ENCODE data around the gene TKTL1. TPM values are rescaled to one million over a fixed set of nuclear protein-coding genes. Genes with fewer than 3 reads are reported as not detected.

Gene TKTL1
- total RNA-seq, 1 donor from 2014 or later = not detected

DNA sequence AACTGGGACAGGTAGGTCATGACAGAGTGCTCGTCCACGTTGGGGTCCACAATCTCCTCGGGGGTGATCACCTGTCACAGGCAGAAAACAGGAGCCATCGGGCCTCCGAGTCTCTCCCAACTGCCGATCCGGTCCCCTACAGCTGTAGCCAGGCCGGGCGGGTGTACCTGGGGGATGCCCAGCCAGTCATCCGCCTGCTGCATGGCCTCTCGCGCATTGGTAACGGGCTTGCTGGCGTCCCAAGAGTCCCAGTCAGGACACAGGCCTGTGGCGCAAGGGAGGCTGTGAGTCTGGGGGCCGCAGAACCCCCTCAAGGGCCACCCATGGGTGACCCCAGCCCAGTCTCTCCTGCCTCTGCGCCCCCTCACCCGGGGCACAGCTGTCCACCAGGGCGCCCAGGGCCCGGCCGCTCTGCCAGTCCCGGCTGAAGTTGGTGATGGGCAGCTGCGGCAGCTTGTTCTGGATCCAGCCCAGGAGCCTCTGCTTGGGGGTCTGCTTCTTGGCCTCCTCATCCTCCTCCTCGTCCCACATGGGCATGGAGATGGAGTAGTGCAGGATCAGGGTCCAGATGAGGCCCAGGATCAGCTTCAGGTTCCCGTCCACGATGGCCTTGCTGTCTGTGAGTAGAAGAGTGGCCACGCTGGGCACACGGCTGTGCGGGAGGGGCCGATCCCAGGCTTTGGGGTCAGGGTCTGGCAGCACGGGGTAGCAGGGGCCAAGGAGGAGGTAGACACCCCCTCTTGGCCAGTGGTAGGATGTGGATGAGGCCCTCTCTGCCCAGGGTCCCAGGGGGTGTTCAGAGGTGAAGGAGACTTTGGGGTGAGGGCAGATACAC lies 72.1 kb downstream of the TKTL1 start:
- no peak for DNase-seq (ENCODE audit: extremely low spot score, unreplicated experiment)
- Mint-ChIP-seq H3K9me3 (ENCODE audit: unreplicated experiment) (no peaks in the 10 kb centered on the region), H3K4me3 (ENCODE audit: unreplicated experiment) (peak overlapping the region; percentile 74), H3K27ac (ENCODE audit: unreplicated experiment) (peak overlapping the region; percentile 86), H3K4me1 (ENCODE audit: unreplicated experiment) (peaks cover 19% of the 10 kb centered on the region), H3K36me3 (ENCODE audit: unreplicated experiment) (peaks cover 14% of the 10 kb centered on the region), H3K27me3 (ENCODE audit: unreplicated experiment) (no peaks in the 10 kb centered on the region)
- TF ChIP-seq CTCF (IDR thresholded peaks at IDR 0.05) = no peak

DNA sequence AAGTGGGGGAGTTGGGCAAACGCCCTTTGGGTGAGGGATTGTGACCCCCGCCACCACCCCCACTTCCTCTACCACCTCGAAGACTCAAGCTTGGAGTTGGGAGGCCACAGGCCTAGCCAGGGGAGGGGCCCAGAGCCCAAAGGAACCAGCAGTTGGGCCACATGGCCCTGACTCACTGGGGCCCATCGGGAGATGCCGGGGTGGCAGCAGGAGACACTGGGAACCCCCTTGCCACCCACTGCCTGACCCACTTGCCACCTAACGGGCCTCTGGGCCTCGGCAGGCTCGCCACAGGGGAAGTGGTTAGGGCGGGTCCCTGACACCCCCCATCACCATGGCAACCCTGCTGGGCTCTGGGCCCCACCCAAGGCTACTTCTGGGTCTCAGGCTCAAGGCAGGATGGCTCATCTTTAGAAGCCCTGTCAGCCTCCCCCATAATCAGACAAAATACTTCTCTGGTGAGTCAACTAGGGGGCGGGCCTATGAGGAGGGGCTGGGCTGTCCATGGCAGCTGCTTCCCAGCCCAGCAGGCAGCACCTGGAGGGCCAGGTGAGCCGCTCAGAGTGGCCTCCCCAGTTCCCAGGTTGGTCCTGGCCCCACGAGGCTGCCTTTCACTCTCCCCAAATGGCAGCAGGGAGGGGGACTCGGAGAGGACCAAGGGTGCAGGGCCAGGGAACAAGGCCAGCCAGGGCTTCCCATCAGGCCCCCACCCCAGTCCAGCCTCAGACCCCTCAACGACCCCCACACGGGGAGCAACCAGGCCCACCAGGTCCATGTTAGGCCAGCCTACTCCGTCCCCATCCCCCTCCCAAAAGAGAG lies 73.2 kb downstream of the TKTL1 start:
- peak; percentile 91 for DNase-seq (ENCODE audit: extremely low spot score, unreplicated experiment)
- Mint-ChIP-seq H3K27me3 (ENCODE audit: unreplicated experiment) (no peaks in the 10 kb centered on the region), H3K27ac (ENCODE audit: unreplicated experiment) (peak overlapping the region; percentile 86), H3K36me3 (ENCODE audit: unreplicated experiment) (peaks cover 10% of the 10 kb centered on the region), H3K9me3 (ENCODE audit: unreplicated experiment) (no peaks in the 10 kb centered on the region), H3K4me3 (ENCODE audit: unreplicated experiment) (peak overlapping the region; percentile 74), H3K4me1 (ENCODE audit: unreplicated experiment) (peaks cover 24% of the 10 kb centered on the region)
- no peak for TF ChIP-seq CTCF (IDR thresholded peaks at IDR 0.05)

DNA sequence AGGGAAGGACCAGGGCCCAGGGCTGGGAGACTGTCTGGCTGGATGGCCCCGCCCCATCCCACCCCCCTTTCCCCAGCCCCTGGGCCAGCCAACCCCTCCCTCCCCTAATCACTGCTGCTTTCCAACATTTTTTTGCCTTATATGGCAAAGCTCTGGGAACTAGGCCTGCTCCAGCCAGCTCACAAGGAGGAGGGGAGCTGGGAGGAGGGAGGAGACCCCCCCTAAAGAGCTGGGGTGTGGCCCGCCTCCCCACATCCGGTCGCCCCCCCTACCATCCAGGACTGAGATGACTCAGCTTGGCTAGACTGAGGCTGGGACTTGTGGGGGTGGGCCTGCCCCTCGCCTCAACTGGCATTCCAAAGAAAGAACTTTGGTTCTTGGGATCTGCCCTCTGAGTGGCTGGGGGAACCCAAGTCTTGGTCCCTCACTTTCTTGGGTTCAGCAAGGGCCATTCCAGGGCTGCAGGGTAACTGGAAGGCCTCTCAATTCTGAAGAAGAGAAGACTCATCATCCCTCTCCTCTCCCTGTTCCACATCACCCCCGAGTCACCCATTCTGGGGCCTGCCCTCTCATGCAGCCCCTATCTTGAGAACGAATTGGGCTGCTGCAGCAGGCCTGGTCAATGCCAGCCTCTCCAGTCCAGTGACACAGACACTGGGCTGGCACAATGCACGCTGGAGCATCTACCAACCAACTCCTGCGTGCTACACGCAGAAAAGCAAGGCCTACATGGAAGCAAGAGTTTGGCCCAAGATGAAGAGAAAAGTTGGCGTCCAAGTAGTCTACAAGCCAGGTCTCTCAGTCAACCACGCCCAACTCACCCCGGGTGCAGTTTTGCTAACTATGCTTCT lies 74.1 kb downstream of the TKTL1 start:
- H3K27ac Mint-ChIP-seq (ENCODE audit: unreplicated experiment) = peak overlapping the region; percentile 92
- peak; percentile 93 for DNase-seq (ENCODE audit: extremely low spot score, unreplicated experiment)

GRCh38 chrX:154370300-154371016 lies 74.9 kb downstream of the TKTL1 start:
- Mint-ChIP-seq H3K4me3 (ENCODE audit: unreplicated experiment) (peak overlapping the region; percentile 85), H3K27ac (ENCODE audit: unreplicated experiment) (peak overlapping the region; percentile 92), H3K36me3 (ENCODE audit: unreplicated experiment) (peaks cover 7% of the 10 kb centered on the region), H3K9me3 (ENCODE audit: unreplicated experiment) (no peaks in the 10 kb centered on the region), H3K4me1 (ENCODE audit: unreplicated experiment) (peaks cover 24% of the 10 kb centered on the region), H3K27me3 (ENCODE audit: unreplicated experiment) (no peaks in the 10 kb centered on the region)
- DNase-seq (ENCODE audit: extremely low spot score, unreplicated experiment) = no peak
- no peak for TF ChIP-seq CTCF (IDR thresholded peaks at IDR 0.05)

More for the DNA sequence above, 74.1 kb downstream of the TKTL1 start:
- Mint-ChIP-seq H3K4me3 (ENCODE audit: unreplicated experiment) (peak overlapping the region; percentile 85), H3K27me3 (ENCODE audit: unreplicated experiment) (no peaks in the 10 kb centered on the region), H3K36me3 (ENCODE audit: unreplicated experiment) (peaks cover 9% of the 10 kb centered on the region), H3K9me3 (ENCODE audit: unreplicated experiment) (no peaks in the 10 kb centered on the region), H3K4me1 (ENCODE audit: unreplicated experiment) (peaks cover 22% of the 10 kb centered on the region)
- TF ChIP-seq CTCF (IDR thresholded peaks at IDR 0.05) = no peak

Measured in osteocyte (in vitro differentiated cells).